Thoracic aorta (tissue), 2 donors: ENCODE data around the gene DRD2. TPM values are rescaled to one million over a fixed set of nuclear protein-coding genes. Genes with fewer than 3 reads are reported as not detected.

Source experiments
- ATAC-seq: fragments of 150-250 bp; one replicate; pipeline ENCODE4 v1.8.0; 2017; ENCODE audit warnings: low read depth; ENCODE audit not compliant: insufficient number of reproducible peaks, low FRiP score
- DNase-seq: peaks from one replicate; pipeline ENCODE4 v3.0.0-alpha.2; 2020; ENCODE audit warnings: low spot score
- H3K27ac ChIP-seq, 2 donors: fragments of 200-600 bp; sonication (generic); 1 replicate in 1 of 2; 2 replicates in 1 of 2; pipeline ENCODE4 v1.5.1; 2016; ENCODE audit warnings: mild to moderate bottlenecking in 2 of 2, moderate library complexity in 2 of 2
- H3K27me3 ChIP-seq: fragments of 200-600 bp; sonication (generic); replicated peaks from 2 replicates; pipeline ENCODE4 v1.6.0; 2016; ENCODE audit warnings: mild to moderate bottlenecking; ENCODE audit not compliant: insufficient read depth
- H3K36me3 ChIP-seq: fragments of 200-600 bp; sonication (generic); one replicate; pipeline ENCODE4 v1.5.1; 2016
- H3K4me1 ChIP-seq, 2 donors: fragments of 200-600 bp; sonication (generic); 1 replicate in 1 of 2; 2 replicates in 1 of 2; pipeline versions ENCODE4 v1.5.1 to v1.6.0; 2016; ENCODE audit warnings: low read depth in 2 of 2, mild to moderate bottlenecking in 1 of 2; ENCODE audit not compliant: control insufficient read depth in 1 of 2
- H3K4me3 ChIP-seq: fragments of 200-600 bp; sonication (generic); 2 replicates; pipeline ENCODE4 v1.5.1; 2016; ENCODE audit warnings: mild to moderate bottlenecking
- H3K9me3 ChIP-seq: fragments of 200-600 bp; sonication (generic); 2 replicates; pipeline ENCODE4 v1.5.1; 2016
- CTCF ChIP-seq: fragments of 200-600 bp; sonication (generic); IDR thresholded peaks from one replicate; pipeline ENCODE4 v1.5.1; 2019; ENCODE audit warnings: antibody characterized with exemption
- total RNA-seq, 2 donors: library from RNA; depleted of rRNA; stranded (reverse); fragments of >200 nt; gene quantifications; one replicate each; pipeline versions ENCODE4 v1.1.0 to v1.2.3, GENCODE V29; 2016

Gene DRD2
- total RNA-seq, 2 donors from 2014 or later: not detected

- Histone ChIP-seq H3K4me3 (no peak overlapping the region), H3K9me3 (no peaks in the 10 kb centered on the region), H3K27me3 (no peaks in the 10 kb centered on the region), H3K27ac (no peak overlapping the region), H3K4me1 (no peaks in the 10 kb centered on the region), H3K36me3 (peaks cover 37% of the 10 kb centered on the region)
- DNase-seq (no peak), ATAC-seq (no peak)
- no peak for TF ChIP-seq CTCF
Observed at GRCh38 chr11:113363406-113363805, 111.8 kb downstream of the DRD2 start.

Other genes starting within 250 kb of the DRD2 start
- 10 to 100 TPM; 15.2 to 21.9 TPM for gene TTC12, start 160.8 kb downstream of the DRD2 start, total RNA-seq
- under 1 TPM; 0.49 to 0.68 TPM for gene ANKK1, start 87.6 kb downstream of the DRD2 start, total RNA-seq
- gene TMPRSS5, start 230.9 kb upstream of the DRD2 start, total RNA-seq: 1 to 10 TPM in 1 of 2 donors, not detected in 1; 2.0 TPM